Glomerular endothelial cell (primary cell): ENCODE results near the gene TRAPPC12. TPM values are rescaled to one million over a fixed set of nuclear protein-coding genes. Genes with fewer than 3 reads are reported as not detected.
"Not testable (repeated sequence)": the region's sequence is repeated elsewhere in the genome, so short reads cannot be mapped to it uniquely, and the experiment has no call there.

ENCODE experiments used
- DNase-seq: peaks from one replicate; pipeline ENCODE4 v3.0.0-alpha.2; 2011; ENCODE audit warnings: low read depth, low spot score; ENCODE audit errors: extremely low read depth
- total RNA-seq: library from RNA; depleted of rRNA; stranded (reverse); fragments of >200 nt; gene quantifications from 2 replicates; pipeline ENCODE4 v1.2.3, GENCODE V29; 2015

Gene TRAPPC12
- 61.8 and 76.0 TPM in 2 replicates for total RNA-seq

GRCh38 chr2:3379647-3380534, at the start of gene TRAPPC12:
Gene TRAPPC12, plus strand, starts transcription at chr2:3379694. Its CDS starts 7,930 bp downstream, at chr2:3387624.
- no peak for DNase-seq

GRCh38 chr2:3332133-3332532, 47.4 kb upstream of the TRAPPC12 start:
- DNase-seq: no peak

GRCh38 chr2:3334392-3335345, 44.8 kb upstream of the TRAPPC12 start:
- no peak for DNase-seq

- no peak for DNase-seq
These were observed 42.6 kb upstream of the TRAPPC12 start for GRCh38 chr2:3336844-3337243.

GRCh38 chr2:3338340-3338739, 41.2 kb upstream of the TRAPPC12 start:
- no peak for DNase-seq

GRCh38 chr2:3340144-3340543, 39.4 kb upstream of the TRAPPC12 start:
- no peak for DNase-seq

- no peak for DNase-seq
These were observed 38.2 kb upstream of the TRAPPC12 start for GRCh38 chr2:3341336-3341735.

GRCh38 chr2:3342324-3342723, 37.2 kb upstream of the TRAPPC12 start:
- DNase-seq: no peak

GRCh38 chr2:3343012-3343411, 36.5 kb upstream of the TRAPPC12 start:
- no peak for DNase-seq

GRCh38 chr2:3344897-3345296, 34.6 kb upstream of the TRAPPC12 start:
- no peak for DNase-seq

GRCh38 chr2:3345621-3346020, 33.9 kb upstream of the TRAPPC12 start:
- no peak for DNase-seq

GRCh38 chr2:3348767-3349166, 30.7 kb upstream of the TRAPPC12 start:
- no peak for DNase-seq

- no peak for DNase-seq
These were observed 30.2 kb upstream of the TRAPPC12 start for GRCh38 chr2:3349211-3349693.

- no peak for DNase-seq
These were observed 24.5 kb upstream of the TRAPPC12 start for GRCh38 chr2:3354986-3355385.

- DNase-seq: no peak
These were observed 23.4 kb upstream of the TRAPPC12 start for GRCh38 chr2:3355951-3356569.

GRCh38 chr2:3356799-3357198, 22.7 kb upstream of the TRAPPC12 start:
- DNase-seq: no peak

GRCh38 chr2:3357446-3357845, 22.0 kb upstream of the TRAPPC12 start:
- not testable (repeated sequence) for DNase-seq

- no peak for DNase-seq
These were observed 21.6 kb upstream of the TRAPPC12 start for GRCh38 chr2:3357926-3358325.

GRCh38 chr2:3361518-3362389, 17.7 kb upstream of the TRAPPC12 start:
- DNase-seq: no peak

- no peak for DNase-seq
These were observed 14.3 kb upstream of the TRAPPC12 start for GRCh38 chr2:3365219-3365618.
